Placental pericyte (primary cell): Measurements from ENCODE around the gene PPP1R1C. TPM values are rescaled to one million over a fixed set of nuclear protein-coding genes. Genes with fewer than 3 reads are reported as not detected.

ENCODE experiments used
- small RNA-seq: library from RNA; depleted of rRNA; stranded (forward); fragments of <200 nt; gene quantifications from one replicate; pipeline ENCODE3, GENCODE V24; 2012; ENCODE audit warnings: low replicate concordance
- total RNA-seq: library from RNA; depleted of rRNA; stranded (reverse); fragments of >200 nt; gene quantifications from 2 replicates; pipeline ENCODE4 v1.2.3, GENCODE V29; 2012

The PPP1R1C gene, protein sequence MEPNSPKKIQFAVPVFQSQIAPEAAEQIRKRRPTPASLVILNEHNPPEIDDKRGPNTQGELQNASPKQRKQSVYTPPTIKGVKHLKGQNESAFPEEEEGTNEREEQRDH
- 0.57 TPM in 1 of 2 replicates, not detected in the other for total RNA-seq

DNA sequence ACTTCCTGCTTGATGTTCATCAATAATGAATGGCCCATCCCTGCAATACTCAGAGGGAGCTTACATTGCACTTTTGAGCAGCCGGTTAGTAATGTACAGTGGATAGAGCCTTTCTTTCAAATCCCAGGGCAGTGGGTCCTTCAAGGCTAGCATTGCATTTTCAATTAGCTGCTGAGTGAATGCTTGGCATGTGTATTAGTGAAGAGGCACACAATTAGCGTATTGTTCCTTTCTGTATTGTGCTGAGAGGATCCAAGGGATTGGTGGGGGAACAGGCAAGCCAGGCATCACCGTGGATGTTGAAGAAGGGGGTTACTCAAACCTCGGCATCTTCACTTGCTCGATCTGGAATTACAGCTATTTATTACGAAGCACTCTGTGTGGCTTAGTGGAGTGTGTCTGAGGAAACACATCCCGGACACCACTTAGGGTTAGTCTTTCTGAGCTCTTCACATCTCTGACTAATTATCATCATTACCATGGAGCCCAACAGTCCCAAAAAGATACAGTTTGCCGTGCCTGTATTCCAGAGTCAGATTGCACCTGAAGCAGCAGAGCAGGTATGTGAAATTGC, at the start of gene PPP1R1C:
Gene PPP1R1C, plus strand, starts transcription at position 222 of the 574 bp plus-strand sequence. Its CDS starts 258 bp downstream, at position 480.

Small RNAs within 50 kb of the gene (small RNA-seq; reads per million reads assigned to genes)
- gene RNA5SP113: not detected

Other genes starting within 250 kb of the PPP1R1C start
- gene ITPRID2, start 94.1 kb upstream of the PPP1R1C start, total RNA-seq: 98.5 and 450 TPM in 2 replicates